Kidney (tissue), 14 donors: ENCODE data around the gene ARMC3. TPM values are rescaled to one million over a fixed set of nuclear protein-coding genes. Genes with fewer than 3 reads are reported as not detected.

Experiments used
- DNase-seq, 5 donors: peaks; one replicate each; pipeline ENCODE4 v3.0.0-alpha.2; 2013 to 2020
- FAIRE-seq: peaks from 2 replicates; lab custom pipeline; 2012; peaks lifted over from hg19 to GRCh38; lab: Jason Lieb, UNC
- H3K27ac ChIP-seq, 2 donors: one replicate each; pipeline ENCODE4 v1.7.0; 2013; ENCODE audit warnings: low read depth in 2 of 2, low read length in 2 of 2, inconsistent platforms in 1 of 2
- H3K27me3 ChIP-seq: one replicate; pipeline ENCODE4 v1.7.1; 2013; ENCODE audit warnings: low read length, inconsistent platforms; ENCODE audit not compliant: control insufficient read depth, insufficient read depth
- H3K36me3 ChIP-seq, 3 donors: one replicate each; pipeline versions ENCODE4 v1.7.0 to v1.7.1; 2013; ENCODE audit warnings: low read length in 3 of 3, control low read depth in 1 of 3, inconsistent platforms in 1 of 3; ENCODE audit not compliant: insufficient read depth in 3 of 3, control insufficient read depth in 2 of 3
- H3K4me1 ChIP-seq, 3 donors: one replicate each; pipeline versions ENCODE4 v1.7.0 to v1.7.1; 2013; ENCODE audit warnings: low read length in 3 of 3, inconsistent platforms in 1 of 3, low read depth in 1 of 3; ENCODE audit not compliant: control insufficient read depth in 2 of 3, insufficient read depth in 2 of 3
- H3K4me3 ChIP-seq, 3 donors: one replicate each; pipeline versions ENCODE4 v1.7.0 to v1.8.1; 2013; ENCODE audit warnings: low read length in 3 of 3, control low read depth in 1 of 3, inconsistent platforms in 1 of 3
- H3K9ac ChIP-seq, 3 donors: one replicate each; pipeline versions ENCODE4 v1.7.0 to v1.7.1; 2013; ENCODE audit warnings: low read length in 3 of 3, control low read depth in 1 of 3, inconsistent platforms in 1 of 3
- H3K9me3 ChIP-seq, 3 donors: one replicate each; pipeline versions ENCODE4 v1.7.0 to v1.7.1; 2013; ENCODE audit warnings: low read length in 3 of 3, control low read depth in 1 of 3, inconsistent platforms in 1 of 3; ENCODE audit not compliant: control insufficient read depth in 2 of 3, insufficient read depth in 1 of 3
- CTCF ChIP-seq: IDR thresholded peaks from 3 replicates; pipeline ENCODE4 v1.5.1; 2012; ENCODE audit warnings: mild to moderate bottlenecking, moderate library complexity, borderline replicate concordance; ENCODE audit not compliant: insufficient read depth; ENCODE audit errors: extremely low read depth
- intact Hi-C: fragments of 100-400 bp; cut with DNase I; formaldehyde crosslinking; loops from one replicate; pipeline ENCODE4 v1.11.1; 2022
- polyA plus RNA-seq: library from polyadenylated mRNA; stranded (reverse); fragments of 350-450 nt; fragmentation: Illumina TruSeq; extraction: RNeasy Lipid Tissue Mini Kit (QIAGEN cat#74804); gene quantifications from one replicate; pipeline ENCODE4 v1.2.3, GENCODE V29; 2014; ENCODE audit warnings: low read depth, low replicate concordance; ENCODE audit not compliant: insufficient read depth
- total RNA-seq: library from RNA; stranded (reverse); fragmentation: NEBNext Ultra II Directional; extraction: Animal tissue kit (Norgen Biotek cat#: 25700); gene quantifications from one replicate; pipeline ENCODE4 v1.2.1, GENCODE V29; 2021
- donor health status: control.
- donor health status: control.
- donor health status: control.
- donor health status: control.
- donor health status: control.
- donor health status: DM: yes; HTN: yes; CAD: no.
- donor health status: Normal renal cell carcinoma (clear cell type).

ARMC3 gene
- total and polyA plus RNA-seq, 2 donors from 2014 or later = 0.60 to 5.5 TPM

- Histone ChIP-seq H3K27ac (no peak overlapping the region), H3K27me3 (no peaks in the 10 kb centered on the region), H3K9me3 (peaks cover 0 to 8% (median 0%) of the 10 kb centered on the region in 3 donors), H3K4me3 (no peak overlapping the region), H3K9ac (no peak overlapping the region), H3K36me3 (no peaks in the 10 kb centered on the region), H3K4me1 (no peaks in the 10 kb centered on the region)
- DNase-seq (no peak), FAIRE-seq (no peak)
- no peak for TF ChIP-seq CTCF
- intact Hi-C loops = no loop called here
Measured at GRCh38 chr10:22942437-22942836, 14.6 kb downstream of the ARMC3 start.

- intact Hi-C loops = no loop called here
- H3K27me3 ChIP-seq = no peaks in the 10 kb centered on the region
- peaks cover 0 to 13% (median 0%) of the 10 kb centered on the region in 3 donors for H3K9me3 ChIP-seq
- no peak for FAIRE-seq
- no peak for DNase-seq
- H3K27ac ChIP-seq = no peak overlapping the region
- H3K9ac ChIP-seq = no peak overlapping the region
- no peaks in the 10 kb centered on the region for H3K4me1 ChIP-seq
- TF ChIP-seq CTCF = no peak
- no peak overlapping the region for H3K4me3 ChIP-seq
- H3K36me3 ChIP-seq = no peaks in the 10 kb centered on the region
Measured at GRCh38 chr10:22945934-22946673, 18.3 kb downstream of the ARMC3 start.

- Histone ChIP-seq H3K4me1 (no peaks in the 10 kb centered on the region), H3K27me3 (no peaks in the 10 kb centered on the region), H3K9ac (no peak overlapping the region), H3K9me3 (peaks cover 0 to 4% (median 0%) of the 10 kb centered on the region in 3 donors), H3K4me3 (no peak overlapping the region), H3K27ac (no peak overlapping the region), H3K36me3 (no peaks in the 10 kb centered on the region)
- no peak for DNase-seq
- intact Hi-C loops = no loop called here
- FAIRE-seq = no peak
- TF ChIP-seq CTCF = no peak
Measured at GRCh38 chr10:22954970-22955369, 27.1 kb downstream of the ARMC3 start.

GRCh38 chr10:22958338-22958737 lies 30.5 kb downstream of the ARMC3 start:
- H3K36me3 ChIP-seq = no peaks in the 10 kb centered on the region
- DNase-seq (no peak), FAIRE-seq (no peak)
- no peak overlapping the region for H3K4me3 ChIP-seq
- TF ChIP-seq CTCF = no peak
- no peak overlapping the region for H3K9ac ChIP-seq
- H3K27me3 ChIP-seq = no peaks in the 10 kb centered on the region
- no peak overlapping the region for H3K27ac ChIP-seq
- intact Hi-C loops = no loop called here
- H3K4me1 ChIP-seq = no peaks in the 10 kb centered on the region
- peaks cover 0 to 4% (median 0%) of the 10 kb centered on the region in 3 donors for H3K9me3 ChIP-seq
